Left ventricle myocardium superior (tissue), 1 donor: ENCODE results near the gene AKR1D1. TPM values are rescaled to one million over a fixed set of nuclear protein-coding genes. Genes with fewer than 3 reads are reported as not detected.

Experiments
- ATAC-seq: fragments of 200-7000 bp; cut with Tn5 transposase; one replicate; pipeline ENCODE4 v1.9.1; 2020; ENCODE audit warnings: mild to moderate bottlenecking, moderate library complexity
- DNase-seq: peaks from one replicate; pipeline ENCODE4 v3.0.0-alpha.2; 2020
- intact Hi-C: fragments of 100-400 bp; cut with micrococcal nuclease; formaldehyde crosslinking; loops from one replicate; pipeline ENCODE4 v1.11.0; 2022
- total RNA-seq: library from RNA; stranded (reverse); fragmentation: NEBNext Ultra II Directional; extraction: Animal tissue kit (Norgen Biotek cat#: 25700); gene quantifications from one replicate; pipeline ENCODE4 v1.2.1, GENCODE V29; 2021
- donor health status: DM: no; HTN: yes; CAD: no; lungs with severe emphysema.

The AKR1D1 gene
- total RNA-seq, 1 donor from 2014 or later: not detected

DNA sequence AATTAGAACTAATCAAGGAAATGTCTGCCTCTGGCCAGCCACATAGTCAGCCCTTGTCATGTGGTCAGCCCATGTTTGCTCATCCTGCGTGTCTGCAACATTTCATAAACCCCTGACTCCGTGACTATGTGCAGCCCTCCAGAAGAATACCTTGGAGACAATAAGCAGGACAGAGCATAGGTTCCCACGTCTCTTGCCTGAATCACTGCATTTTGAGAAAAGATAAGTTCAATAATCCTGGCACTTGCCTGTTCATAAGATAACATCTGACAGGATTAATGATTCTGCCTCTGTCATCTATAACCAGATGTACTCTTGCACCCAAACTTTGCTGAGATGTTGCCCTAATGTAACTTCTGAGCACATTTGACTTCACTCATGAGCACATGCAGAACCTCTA is 78.4 kb downstream of the AKR1D1 start:
- no peak for DNase-seq
- ATAC-seq: no peak

DNA sequence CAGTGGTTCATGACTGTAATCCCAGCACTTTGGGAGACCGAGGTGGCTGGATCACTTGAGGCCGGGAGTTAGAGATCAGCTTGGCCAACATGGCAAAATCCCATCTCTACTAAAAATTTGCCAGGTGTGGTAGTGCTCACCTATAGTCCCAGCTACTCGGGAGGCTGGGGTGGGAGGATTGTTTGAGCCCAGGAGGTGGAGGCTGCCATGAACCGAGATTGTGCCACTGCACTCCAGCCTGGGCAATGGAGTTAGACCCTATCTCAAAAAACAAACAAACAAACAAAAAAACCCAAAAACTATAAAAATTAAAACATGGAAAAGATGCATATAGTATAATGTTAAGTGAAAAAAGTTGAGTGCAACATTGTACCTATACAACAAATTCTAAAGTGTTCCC is 81.4 kb downstream of the AKR1D1 start:
- intact Hi-C loops: no loop called here
- DNase-seq: no peak
- no peak for ATAC-seq

More for the DNA sequence above, 78.4 kb downstream of the AKR1D1 start:
- intact Hi-C loops: no loop called here

DNA sequence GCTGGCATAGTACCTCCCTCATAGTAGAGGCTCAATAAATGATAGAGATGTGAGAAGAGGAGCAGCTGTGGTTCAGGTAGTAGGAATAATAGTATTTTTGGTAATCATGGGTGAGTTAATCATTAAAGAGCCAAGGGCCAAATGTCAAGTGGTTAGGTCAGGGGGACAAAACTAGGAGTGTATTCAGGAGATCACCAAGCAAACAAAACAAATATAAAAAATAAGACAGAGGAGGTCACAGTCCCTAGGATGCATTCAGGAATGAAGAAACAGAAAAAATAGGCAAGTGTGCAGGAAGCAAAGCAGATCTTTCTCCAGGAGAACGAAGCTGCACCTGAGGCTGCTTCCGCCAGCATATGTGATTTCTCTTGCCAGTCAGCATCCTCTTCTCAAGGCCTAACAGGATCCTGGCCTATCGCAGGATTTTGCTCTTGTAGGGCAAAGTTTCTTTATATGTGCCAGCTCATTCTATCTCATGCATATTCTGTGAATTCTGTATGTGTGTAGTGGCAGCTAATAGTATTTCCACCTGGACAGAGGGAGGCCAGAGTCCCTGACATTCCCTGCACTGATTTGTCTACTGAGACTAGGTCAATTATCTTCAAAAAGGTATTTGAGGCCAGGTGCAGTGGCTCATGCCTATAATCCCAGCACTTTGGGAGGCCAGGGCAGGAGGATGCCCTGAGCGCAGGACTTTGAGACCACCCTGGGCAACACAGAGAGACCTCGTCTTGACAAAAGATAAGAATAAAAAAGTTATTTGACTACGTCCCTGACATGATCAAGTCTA is 82.7 kb downstream of the AKR1D1 start:
- ATAC-seq: no peak
- DNase-seq: no peak
- intact Hi-C loops: no loop called here

DNA sequence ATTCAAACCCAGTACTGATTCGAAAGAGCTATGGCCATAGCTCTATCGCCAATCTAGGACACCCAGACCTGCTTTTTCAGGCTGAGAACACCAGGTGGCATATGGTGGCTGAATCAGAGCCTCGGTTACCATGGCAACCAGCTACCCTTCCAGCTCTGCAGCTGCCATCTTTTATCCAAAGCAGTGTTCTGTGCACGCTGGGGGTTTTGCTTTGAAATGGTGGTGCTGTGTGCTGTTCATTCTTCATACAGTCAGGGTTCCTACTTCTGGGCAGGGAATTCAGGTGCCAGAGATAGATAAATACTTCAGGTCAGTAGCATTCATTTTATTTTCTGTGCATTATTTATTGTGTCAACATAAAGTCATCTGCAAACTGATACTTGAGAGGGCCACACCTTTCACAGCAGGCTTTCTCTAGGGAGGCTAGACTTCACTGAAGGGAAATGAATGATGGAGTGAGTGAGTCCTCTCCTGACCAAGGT is 85.4 kb downstream of the AKR1D1 start:
- intact Hi-C loops: loop anchor here (2.0 kb wide), 1 partner anchor 577 kb away; no protein-coding TSS in a partner anchor
- DNase-seq (peak; percentile 63), ATAC-seq (peak; percentile 79)

DNA sequence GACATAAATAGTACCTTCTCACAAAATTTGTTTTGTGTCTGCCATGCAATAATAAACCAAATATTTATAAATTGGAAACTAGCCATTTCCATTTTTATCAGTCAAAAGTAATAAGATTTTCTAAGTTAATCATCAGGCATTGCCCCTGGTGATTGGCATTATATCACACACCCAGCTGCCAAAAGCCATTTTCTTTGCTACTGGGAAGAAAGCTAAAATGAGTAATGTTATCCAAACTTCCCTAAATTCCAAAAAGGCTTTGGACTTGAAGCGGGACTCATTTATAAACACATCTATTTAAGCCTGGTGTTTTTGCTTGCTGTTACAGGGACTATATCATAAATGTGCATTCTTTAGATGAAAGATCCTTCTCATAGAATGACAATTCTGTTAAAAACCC is 86.0 kb downstream of the AKR1D1 start:
- no peak for DNase-seq
- no peak for ATAC-seq
- intact Hi-C loops: no loop called here

DNA sequence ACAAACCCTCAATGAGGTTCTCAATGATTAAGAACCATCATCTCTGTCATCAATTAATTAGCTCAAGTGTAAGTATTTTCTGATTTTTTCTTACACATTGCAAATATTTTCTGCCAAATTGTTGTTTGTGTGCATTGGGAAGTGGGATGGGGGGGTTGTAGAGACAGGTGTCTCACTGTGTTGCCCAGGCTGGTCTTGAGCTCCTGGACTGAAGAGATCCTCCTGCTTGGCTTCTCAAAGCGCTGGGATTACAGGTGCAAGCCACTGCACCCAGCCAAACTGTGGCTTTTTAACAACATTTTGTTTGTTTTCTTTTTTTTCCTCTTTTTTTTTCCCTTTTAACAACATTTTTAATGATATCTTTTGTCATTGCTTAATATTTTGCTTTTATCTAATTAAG is 87.5 kb downstream of the AKR1D1 start:
- DNase-seq: no peak
- ATAC-seq: no peak
- intact Hi-C loops: no loop called here

GRCh38 chr7:138164804-138165203 is 88.5 kb downstream of the AKR1D1 start:
- ATAC-seq (no peak), DNase-seq (no peak)
- intact Hi-C loops: no loop called here

DNA sequence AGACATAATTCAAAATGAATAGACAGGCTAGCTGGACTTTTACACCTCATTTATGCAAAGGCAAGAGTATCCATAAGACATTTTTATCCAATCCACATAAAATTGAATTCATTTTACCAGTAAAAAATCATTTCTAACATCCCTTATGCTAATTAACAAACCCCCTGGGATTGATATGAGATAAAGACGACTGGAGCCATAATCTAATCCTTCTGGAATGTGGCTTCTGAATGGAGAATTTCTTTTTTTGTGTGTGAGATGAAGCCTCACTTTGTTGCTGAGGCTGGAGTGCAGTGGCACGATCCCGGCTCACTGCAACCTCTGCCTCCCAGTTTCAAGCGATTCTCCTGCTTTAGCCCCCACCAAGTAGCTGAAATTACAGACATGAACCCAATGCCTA is 90.4 kb downstream of the AKR1D1 start:
- no peak for DNase-seq
- intact Hi-C loops: no loop called here
- ATAC-seq: no peak

DNA sequence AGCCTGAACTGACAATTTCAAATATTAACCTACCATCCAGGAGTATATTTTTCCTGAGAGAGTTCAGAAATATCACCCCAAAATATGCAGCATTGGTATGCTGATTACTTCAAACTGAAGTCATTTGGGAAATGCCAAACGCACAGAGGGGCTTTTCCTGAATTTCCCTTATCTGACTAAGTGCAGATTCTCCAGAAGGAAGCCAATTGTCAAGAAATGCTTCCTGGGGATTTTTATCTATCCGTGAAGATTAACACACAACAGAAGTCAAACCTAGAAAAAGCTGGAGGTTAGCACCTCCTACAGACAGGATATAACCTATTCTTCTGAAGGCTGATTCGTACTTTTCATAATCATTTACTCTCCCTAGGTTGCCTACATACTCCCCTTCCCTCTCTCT is 91.0 kb downstream of the AKR1D1 start:
- ATAC-seq: no peak
- intact Hi-C loops: no loop called here
- DNase-seq: no peak

DNA sequence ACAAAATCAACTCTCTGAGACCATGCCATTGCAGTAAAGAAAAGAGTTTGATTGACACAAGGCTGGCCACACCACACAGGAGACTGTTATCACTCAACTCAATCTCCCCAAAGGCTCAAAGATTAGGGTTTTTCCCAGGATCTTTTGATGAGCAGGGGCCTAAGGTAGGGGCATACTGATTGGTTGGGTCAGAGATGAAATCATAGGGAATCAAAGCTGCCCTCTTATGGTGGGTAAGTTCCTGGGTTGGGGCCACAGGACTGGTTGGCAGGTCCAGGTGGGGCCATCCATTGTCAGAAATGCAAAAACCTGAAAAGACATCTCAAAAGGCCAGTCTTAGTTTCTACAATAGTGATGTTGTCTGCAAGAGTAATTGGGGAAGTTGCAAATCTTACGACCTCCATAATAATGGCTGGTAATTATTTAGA is 91.6 kb downstream of the AKR1D1 start:
- ATAC-seq (no peak), DNase-seq (no peak)
- intact Hi-C loops: no loop called here

Other genes with a start within 250 kb of the AKR1D1 start
- 0.47 TPM for gene DGKI, start 229.5 kb upstream of the AKR1D1 start, total RNA-seq
- 22.3 TPM for gene CREB3L2, start 74.4 kb upstream of the AKR1D1 start, total RNA-seq